GM12872 (cell line): ENCODE data around the gene PRKCE.

ENCODE experiments used
- TF ChIP-seq, protein P1 (sequence below): IDR thresholded peaks from 3 replicates; pipeline ENCODE4 v1.5.1; 2011; ENCODE audit warnings: low read depth, mild to moderate bottlenecking, low read length, moderate library complexity; ENCODE audit not compliant: insufficient read depth

Gene PRKCE

DNA sequence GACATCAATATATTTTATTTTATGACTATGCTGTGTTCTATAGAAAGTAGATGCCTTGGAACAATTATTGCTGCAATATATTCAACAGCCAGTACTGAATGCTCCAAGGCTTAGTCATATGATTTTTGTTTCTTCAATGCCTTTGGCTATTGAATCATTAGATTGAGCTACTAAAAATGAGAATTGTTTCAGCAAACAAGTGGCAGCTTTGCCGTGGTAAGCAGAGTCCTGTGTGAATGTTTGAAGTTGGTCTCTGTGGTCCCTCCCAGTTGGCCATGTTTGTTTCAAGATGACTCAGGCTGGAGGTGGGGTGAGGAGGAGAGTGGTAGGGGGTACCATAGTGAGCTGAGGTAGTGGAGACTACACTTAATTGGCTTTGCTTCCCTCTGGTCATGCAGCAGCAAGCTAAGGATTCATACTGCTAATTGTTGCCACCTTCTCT is 447.2 kb downstream of the PRKCE start:
- TF ChIP-seq, protein P1, sequence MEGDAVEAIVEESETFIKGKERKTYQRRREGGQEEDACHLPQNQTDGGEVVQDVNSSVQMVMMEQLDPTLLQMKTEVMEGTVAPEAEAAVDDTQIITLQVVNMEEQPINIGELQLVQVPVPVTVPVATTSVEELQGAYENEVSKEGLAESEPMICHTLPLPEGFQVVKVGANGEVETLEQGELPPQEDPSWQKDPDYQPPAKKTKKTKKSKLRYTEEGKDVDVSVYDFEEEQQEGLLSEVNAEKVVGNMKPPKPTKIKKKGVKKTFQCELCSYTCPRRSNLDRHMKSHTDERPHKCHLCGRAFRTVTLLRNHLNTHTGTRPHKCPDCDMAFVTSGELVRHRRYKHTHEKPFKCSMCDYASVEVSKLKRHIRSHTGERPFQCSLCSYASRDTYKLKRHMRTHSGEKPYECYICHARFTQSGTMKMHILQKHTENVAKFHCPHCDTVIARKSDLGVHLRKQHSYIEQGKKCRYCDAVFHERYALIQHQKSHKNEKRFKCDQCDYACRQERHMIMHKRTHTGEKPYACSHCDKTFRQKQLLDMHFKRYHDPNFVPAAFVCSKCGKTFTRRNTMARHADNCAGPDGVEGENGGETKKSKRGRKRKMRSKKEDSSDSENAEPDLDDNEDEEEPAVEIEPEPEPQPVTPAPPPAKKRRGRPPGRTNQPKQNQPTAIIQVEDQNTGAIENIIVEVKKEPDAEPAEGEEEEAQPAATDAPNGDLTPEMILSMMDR, result no peak

DNA sequence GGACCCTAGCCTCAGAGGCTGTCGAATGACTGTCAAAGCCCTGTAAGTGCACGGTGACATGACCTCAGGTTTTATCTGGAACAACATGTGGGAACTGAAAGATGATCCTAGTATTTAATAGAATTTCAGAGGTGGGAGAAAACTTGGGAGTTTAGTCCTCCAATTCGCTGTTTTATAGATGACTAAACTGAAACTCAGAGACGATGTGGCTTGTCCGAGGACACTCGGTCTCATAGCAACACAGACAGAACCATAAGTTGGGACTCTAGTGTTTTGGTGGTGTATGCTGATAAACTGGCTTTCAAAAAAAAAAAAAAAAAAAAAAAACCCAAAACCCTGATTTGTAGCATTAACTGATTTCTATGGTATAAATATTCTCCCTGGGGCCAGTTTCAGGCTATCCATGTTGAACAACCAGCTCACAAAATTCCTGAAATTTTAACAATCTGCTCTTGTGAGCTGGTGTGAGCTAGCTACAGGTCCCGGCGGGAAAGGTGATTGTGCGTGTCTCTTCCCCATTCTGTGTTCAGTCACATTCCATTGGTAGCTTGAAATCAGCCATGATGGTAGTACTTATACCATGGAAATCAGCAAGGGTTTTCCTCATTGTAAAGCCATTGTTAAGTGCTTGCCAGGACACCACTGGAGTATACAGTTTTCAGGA is 450.2 kb downstream of the PRKCE start:
- TF ChIP-seq, protein P1, result no peak

DNA sequence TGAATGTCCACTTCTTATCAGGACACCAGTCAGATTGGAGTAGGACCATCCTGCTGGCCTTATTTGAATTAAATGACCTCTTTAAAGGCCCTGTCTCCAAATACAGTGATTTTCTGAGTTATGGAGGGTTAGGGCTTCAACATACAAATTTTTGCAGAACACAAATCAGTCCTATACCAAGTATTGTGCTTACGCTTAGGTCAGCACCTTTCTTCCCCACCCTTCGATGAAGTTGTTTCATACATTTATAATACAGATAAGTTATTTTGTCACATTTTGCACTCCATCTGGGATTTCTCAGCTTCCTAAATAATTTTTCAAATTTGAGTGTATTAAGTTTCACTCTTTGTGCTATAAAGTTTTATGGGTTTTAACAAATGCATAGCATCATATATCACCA is 455.2 kb downstream of the PRKCE start:
- TF ChIP-seq, protein P1, result no peak

DNA sequence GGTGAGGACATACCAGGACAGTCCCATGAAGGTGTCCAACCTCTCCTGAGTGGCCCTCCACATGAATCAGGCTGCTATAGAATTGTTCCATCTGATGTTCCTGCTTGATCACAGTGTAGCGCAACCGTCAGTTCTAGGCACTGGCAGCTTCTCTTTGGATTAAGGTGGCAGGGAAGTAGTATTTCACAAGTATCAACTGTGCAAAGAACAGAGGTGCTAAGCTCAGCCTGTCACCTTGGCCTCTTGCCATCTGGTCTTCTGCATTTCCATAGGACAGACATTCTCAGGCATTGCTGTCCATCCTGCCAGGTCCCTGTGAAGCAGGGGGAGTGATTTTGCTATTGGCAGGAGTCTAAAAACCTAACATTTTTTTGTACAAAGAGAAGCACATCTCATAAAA is 463.5 kb downstream of the PRKCE start:
- TF ChIP-seq, protein P1, result no peak

DNA sequence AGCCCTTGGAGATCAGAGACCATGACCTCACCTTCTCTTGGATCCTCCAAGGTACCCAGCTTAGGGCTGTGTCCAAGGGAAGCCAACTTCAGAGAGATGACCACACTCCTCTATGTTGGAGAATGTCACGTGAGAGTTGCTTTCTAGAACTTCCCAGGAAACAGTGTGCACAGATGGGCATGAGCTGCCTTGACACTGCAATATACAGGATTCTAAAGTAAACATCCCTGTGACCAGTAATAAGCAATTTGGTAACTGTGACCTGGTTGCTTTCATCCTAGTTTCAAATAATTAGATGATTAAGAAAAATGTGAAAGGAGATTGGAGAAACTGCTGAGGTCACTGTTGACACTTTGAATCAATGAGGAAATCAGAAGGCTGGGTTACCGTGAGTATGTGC is 464.7 kb downstream of the PRKCE start:
- TF ChIP-seq, protein P1, result no peak

DNA sequence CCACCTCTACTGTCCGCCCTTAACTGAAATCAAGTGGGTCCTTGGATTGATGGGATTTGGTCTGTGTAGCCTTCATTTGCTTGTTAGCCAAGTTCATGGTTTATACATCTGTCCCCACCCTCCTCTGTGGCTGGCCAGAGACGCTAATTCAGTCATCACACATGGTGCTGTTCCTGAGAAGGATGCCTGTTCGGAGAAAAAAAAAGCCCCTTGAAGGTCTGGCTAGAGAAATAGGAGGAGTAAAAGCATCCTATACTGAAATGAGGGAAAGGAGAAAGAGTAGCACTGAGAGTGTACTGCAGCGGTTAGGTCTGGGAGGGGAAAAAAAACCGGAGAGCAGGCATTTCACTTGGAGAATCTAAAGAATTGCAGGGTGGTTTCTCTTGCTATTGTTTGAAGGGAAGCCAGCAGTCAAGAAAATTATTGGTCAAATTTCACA is 465.1 kb downstream of the PRKCE start:
- TF ChIP-seq, protein P1, result no peak

DNA sequence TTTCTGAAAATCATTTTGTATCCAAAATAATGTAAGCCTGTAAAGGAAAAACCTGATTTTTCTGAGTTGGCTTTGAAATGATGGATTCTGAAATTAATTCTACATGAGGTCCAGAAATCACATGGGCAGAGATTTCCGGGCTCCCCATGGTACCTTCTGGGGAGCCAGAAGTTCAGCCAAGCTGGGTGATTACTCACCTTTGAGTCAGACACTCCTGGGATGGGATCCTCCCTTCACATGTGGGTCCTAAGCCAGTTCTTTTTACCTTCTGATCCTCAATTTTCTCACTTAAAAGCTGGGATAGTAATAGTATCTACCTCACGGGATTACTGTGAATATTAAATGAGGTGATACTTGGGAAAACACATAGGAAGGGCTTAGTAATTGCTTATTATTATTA is 465.9 kb downstream of the PRKCE start:
- TF ChIP-seq, protein P1, result no peak
